ENCODE results near the gene GALNT17.

GALNT17 gene

DNA sequence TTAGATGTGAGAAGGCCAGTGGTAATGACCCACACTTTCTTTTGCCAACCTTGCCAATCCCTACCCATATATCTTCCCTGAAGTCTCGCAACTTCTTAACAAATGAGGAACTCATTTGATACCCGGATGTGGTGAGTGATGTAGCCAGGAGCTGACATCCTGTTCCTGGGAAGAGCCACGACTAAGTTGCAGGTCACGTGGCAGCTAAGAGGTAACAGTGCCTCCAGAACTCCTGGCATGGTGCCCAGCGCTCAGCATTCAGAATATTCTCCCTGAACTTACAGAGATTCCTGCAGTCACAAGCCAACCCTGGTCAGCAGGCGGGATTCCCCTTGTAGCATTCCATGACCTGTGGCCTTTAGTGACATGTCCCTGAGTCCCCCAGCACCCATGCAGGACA, 282.5 kb downstream of the GALNT17 start:
- Mint-ChIP-seq H3K27me3 (no peaks in the 10 kb centered on the region), H3K9me3 (peaks cover 33% of the 10 kb centered on the region), H3K4me1 (ENCODE audit: low read depth) (no peaks in the 10 kb centered on the region), H3K27ac (no peak overlapping the region), H3K4me3 (no peak overlapping the region), H3K36me3 (ENCODE audit: low read depth) (no peaks in the 10 kb centered on the region)
- no peak for DNase-seq

GRCh38 chr7:71419546-71420337, 287.8 kb downstream of the GALNT17 start:
- no peak overlapping the region for H3K27ac Mint-ChIP-seq
- H3K9me3 Mint-ChIP-seq = peaks cover 17% of the 10 kb centered on the region
- H3K36me3 Mint-ChIP-seq (ENCODE audit: low read depth) = no peaks in the 10 kb centered on the region

DNA sequence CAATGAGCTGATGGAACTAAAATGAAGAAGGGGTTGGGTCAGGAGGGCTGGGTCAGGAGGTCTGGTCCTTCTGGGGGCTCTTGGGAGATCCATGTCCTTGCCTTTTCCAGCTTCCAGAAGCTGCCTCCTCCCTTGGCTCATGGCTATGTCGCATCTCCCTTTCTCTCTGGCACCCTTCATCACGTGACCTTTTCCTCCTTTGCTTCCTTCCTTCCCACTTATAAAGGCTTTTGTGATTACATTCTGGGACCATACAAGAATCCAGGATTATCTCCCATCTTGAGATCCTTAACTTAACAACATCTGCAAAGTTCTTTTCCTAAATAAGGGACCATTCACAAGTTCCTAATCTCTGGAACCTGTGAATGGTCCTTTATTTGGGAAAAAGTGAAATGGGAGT, 290.2 kb downstream of the GALNT17 start:
- Mint-ChIP-seq H3K36me3 (ENCODE audit: low read depth) (no peaks in the 10 kb centered on the region), H3K4me3 (no peak overlapping the region), H3K27me3 (no peaks in the 10 kb centered on the region), H3K27ac (no peak overlapping the region), H3K4me1 (ENCODE audit: low read depth) (no peaks in the 10 kb centered on the region), H3K9me3 (peaks cover 15% of the 10 kb centered on the region)
- no peak for DNase-seq

More at GRCh38 chr7:71419546-71420337, 287.8 kb downstream of the GALNT17 start:
- H3K27me3 Mint-ChIP-seq = no peaks in the 10 kb centered on the region
- no peak overlapping the region for H3K4me3 Mint-ChIP-seq
- no peak for DNase-seq
- no peaks in the 10 kb centered on the region for H3K4me1 Mint-ChIP-seq (ENCODE audit: low read depth)

DNA sequence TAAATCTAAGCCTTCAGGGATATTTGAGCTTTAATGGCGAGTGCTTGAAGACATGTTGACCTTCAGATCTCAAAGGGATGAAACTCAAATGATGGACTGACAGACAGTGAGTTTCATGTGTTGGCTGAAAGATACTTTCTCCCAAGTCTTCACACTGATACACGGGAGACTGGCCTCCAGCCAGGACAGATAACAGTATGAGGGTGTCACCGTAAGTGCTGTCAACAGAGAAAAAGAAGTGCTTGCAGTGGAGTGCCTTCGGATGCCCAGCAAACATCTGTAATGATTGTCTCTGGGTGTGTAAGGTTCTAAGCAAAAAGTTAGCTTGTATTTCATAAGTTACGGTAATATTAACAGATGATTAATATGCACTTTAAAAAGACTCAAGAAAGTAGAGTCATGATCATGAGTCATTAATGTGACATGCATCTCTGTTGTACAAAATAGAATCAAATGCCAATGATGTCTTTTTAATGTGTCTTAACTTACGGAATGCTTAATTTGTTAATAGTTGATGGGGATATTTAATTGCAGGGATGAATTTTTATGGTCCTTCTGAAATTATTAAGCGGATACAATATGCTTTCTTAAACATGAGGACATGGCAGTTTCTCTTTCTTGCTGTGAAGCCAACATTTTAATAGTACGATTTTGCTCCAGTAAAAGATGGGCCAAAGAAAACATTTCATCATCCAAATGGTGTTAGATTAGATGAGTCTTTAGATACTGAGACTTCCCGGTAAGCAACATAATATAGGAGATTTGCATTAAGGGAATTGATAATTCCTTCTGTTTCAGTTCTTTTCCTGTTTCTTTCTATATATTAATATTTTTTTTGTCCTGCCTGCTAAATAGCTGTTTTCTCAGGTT, 292.5 kb downstream of the GALNT17 start:
- H3K36me3 Mint-ChIP-seq (ENCODE audit: low read depth) = no peaks in the 10 kb centered on the region
- H3K27ac Mint-ChIP-seq = no peak overlapping the region
- no peak for DNase-seq
- no peaks in the 10 kb centered on the region for H3K27me3 Mint-ChIP-seq
- peaks cover 7% of the 10 kb centered on the region for H3K9me3 Mint-ChIP-seq
- no peaks in the 10 kb centered on the region for H3K4me1 Mint-ChIP-seq (ENCODE audit: low read depth)
- no peak overlapping the region for H3K4me3 Mint-ChIP-seq

DNA sequence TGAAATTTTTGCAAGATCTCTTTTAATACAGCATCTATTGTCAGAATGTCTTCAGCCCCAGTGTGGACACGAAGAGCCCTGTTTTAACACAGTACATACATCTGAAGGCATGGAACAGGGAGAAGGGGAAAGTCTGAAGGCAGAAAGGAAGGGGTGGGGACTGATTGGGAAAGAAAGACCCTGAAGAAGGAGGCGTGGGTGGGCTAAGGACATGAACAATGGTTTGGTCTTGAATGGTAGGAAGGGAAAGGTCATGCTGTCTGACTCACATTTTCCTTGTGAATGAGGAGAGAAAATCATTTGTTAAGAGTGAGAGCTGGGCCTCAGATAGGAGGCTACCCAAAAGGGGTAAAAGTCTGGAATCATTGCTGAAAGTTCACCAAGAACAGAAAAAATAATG, 297.1 kb downstream of the GALNT17 start:
- Mint-ChIP-seq H3K36me3 (ENCODE audit: low read depth) (no peaks in the 10 kb centered on the region), H3K27ac (no peak overlapping the region), H3K9me3 (peaks cover 12% of the 10 kb centered on the region), H3K4me1 (ENCODE audit: low read depth) (no peaks in the 10 kb centered on the region), H3K27me3 (no peaks in the 10 kb centered on the region), H3K4me3 (no peak overlapping the region)
- no peak for DNase-seq

- Mint-ChIP-seq H3K27me3 (no peaks in the 10 kb centered on the region), H3K4me3 (no peak overlapping the region), H3K36me3 (ENCODE audit: low read depth) (no peaks in the 10 kb centered on the region), H3K4me1 (ENCODE audit: low read depth) (no peaks in the 10 kb centered on the region), H3K27ac (no peak overlapping the region), H3K9me3 (peaks cover 12% of the 10 kb centered on the region)
- no peak for DNase-seq
Observed at GRCh38 chr7:71430246-71430645, 298.3 kb downstream of the GALNT17 start.

GRCh38 chr7:71439321-71439720, 307.4 kb downstream of the GALNT17 start:
- Mint-ChIP-seq H3K9me3 (peaks cover 15% of the 10 kb centered on the region), H3K4me3 (no peak overlapping the region), H3K36me3 (ENCODE audit: low read depth) (no peaks in the 10 kb centered on the region)

GRCh38 chr7:71442492-71443190, 310.7 kb downstream of the GALNT17 start:
- Mint-ChIP-seq H3K27me3 (no peaks in the 10 kb centered on the region), H3K4me1 (ENCODE audit: low read depth) (no peaks in the 10 kb centered on the region), H3K27ac (no peak overlapping the region), H3K4me3 (no peak overlapping the region), H3K9me3 (peaks cover 5% of the 10 kb centered on the region), H3K36me3 (ENCODE audit: low read depth) (no peaks in the 10 kb centered on the region)
- no peak for DNase-seq

More at GRCh38 chr7:71439321-71439720, 307.4 kb downstream of the GALNT17 start:
- no peak for DNase-seq
- H3K27ac Mint-ChIP-seq = no peak overlapping the region
- H3K4me1 Mint-ChIP-seq (ENCODE audit: low read depth) = no peaks in the 10 kb centered on the region
- no peaks in the 10 kb centered on the region for H3K27me3 Mint-ChIP-seq

- Mint-ChIP-seq H3K9me3 (peaks cover 5% of the 10 kb centered on the region), H3K4me1 (ENCODE audit: low read depth) (no peaks in the 10 kb centered on the region), H3K27me3 (no peaks in the 10 kb centered on the region), H3K36me3 (ENCODE audit: low read depth) (no peaks in the 10 kb centered on the region), H3K4me3 (no peak overlapping the region), H3K27ac (no peak overlapping the region)
- DNase-seq = no peak
Observed at GRCh38 chr7:71443191-71443530, 311.2 kb downstream of the GALNT17 start.

DNA sequence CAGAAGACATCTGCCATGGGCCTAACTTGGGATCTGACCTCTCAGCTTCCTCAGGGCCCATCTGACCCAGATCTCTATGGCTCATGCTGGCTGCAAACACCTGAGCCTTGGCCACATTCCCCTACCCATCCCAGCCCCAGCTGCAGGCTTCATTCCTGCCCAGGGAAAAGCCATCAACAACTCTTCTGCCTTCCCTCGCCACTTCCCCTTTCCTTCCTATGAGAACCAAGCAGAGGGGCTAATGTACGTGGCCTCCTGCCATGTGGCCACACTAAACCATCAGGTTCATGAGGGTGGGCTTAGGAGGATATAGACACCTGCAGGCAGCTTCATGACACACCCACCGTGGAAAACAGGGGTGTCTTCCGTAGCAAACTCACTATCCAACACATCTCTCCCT, 312.2 kb downstream of the GALNT17 start:
- Mint-ChIP-seq H3K27ac (no peak overlapping the region), H3K4me3 (no peak overlapping the region), H3K36me3 (ENCODE audit: low read depth) (no peaks in the 10 kb centered on the region), H3K27me3 (no peaks in the 10 kb centered on the region), H3K4me1 (ENCODE audit: low read depth) (no peaks in the 10 kb centered on the region), H3K9me3 (peaks cover 5% of the 10 kb centered on the region)
- no peak for DNase-seq

- Mint-ChIP-seq H3K4me3 (no peak overlapping the region), H3K27ac (no peak overlapping the region), H3K27me3 (no peaks in the 10 kb centered on the region), H3K36me3 (ENCODE audit: low read depth) (no peaks in the 10 kb centered on the region), H3K9me3 (peaks cover 8% of the 10 kb centered on the region), H3K4me1 (ENCODE audit: low read depth) (no peaks in the 10 kb centered on the region)
- no peak for DNase-seq
Observed at GRCh38 chr7:71453630-71454029, 321.7 kb downstream of the GALNT17 start.

GRCh38 chr7:71454981-71455380, 323.0 kb downstream of the GALNT17 start:
- Mint-ChIP-seq H3K4me1 (ENCODE audit: low read depth) (no peaks in the 10 kb centered on the region), H3K27me3 (no peaks in the 10 kb centered on the region), H3K9me3 (peaks cover 8% of the 10 kb centered on the region), H3K4me3 (no peak overlapping the region), H3K36me3 (ENCODE audit: low read depth) (no peaks in the 10 kb centered on the region), H3K27ac (no peak overlapping the region)
- DNase-seq = no peak

GRCh38 chr7:71457021-71457420, 325.1 kb downstream of the GALNT17 start:
- no peak overlapping the region for H3K27ac Mint-ChIP-seq
- H3K4me1 Mint-ChIP-seq (ENCODE audit: low read depth) = no peaks in the 10 kb centered on the region
- DNase-seq = no peak
- no peak overlapping the region for H3K4me3 Mint-ChIP-seq
- no peaks in the 10 kb centered on the region for H3K36me3 Mint-ChIP-seq (ENCODE audit: low read depth)
- peaks cover 8% of the 10 kb centered on the region for H3K9me3 Mint-ChIP-seq
- no peaks in the 10 kb centered on the region for H3K27me3 Mint-ChIP-seq

- Mint-ChIP-seq H3K9me3 (peaks cover 8% of the 10 kb centered on the region), H3K27me3 (no peaks in the 10 kb centered on the region), H3K27ac (no peak overlapping the region), H3K36me3 (ENCODE audit: low read depth) (no peaks in the 10 kb centered on the region), H3K4me3 (no peak overlapping the region), H3K4me1 (ENCODE audit: low read depth) (no peaks in the 10 kb centered on the region)
- no peak for DNase-seq
Observed at GRCh38 chr7:71457846-71458590, 326.1 kb downstream of the GALNT17 start.

All from activated T-cell treated with anti-CD3 and anti-CD28 coated beads, Interleukin-2, amount 50 U/mL, for 24 hours (primary cell).